Limb (tissue), 2 donors: Measurements from ENCODE around the gene TTLL5.

ENCODE experiments used
- DNase-seq, 2 donors: peaks; one replicate each; pipeline ENCODE4 v3.0.0-alpha.2; 2016; ENCODE audit errors: extremely low spot score in 2 of 2

Gene TTLL5

GRCh38 chr14:75859746-75860145 lies 198.7 kb downstream of the TTLL5 start:
- no peak for DNase-seq

- DNase-seq = no peak
These were observed 199.6 kb downstream of the TTLL5 start for GRCh38 chr14:75860561-75861160.

GRCh38 chr14:75861161-75861621 lies 200.1 kb downstream of the TTLL5 start:
- DNase-seq = no peak

- DNase-seq = no peak
These were observed 202.2 kb downstream of the TTLL5 start for GRCh38 chr14:75863221-75863620.

- no peak for DNase-seq
These were observed 203.3 kb downstream of the TTLL5 start for GRCh38 chr14:75864352-75864751.

- no peak for DNase-seq
These were observed 204.5 kb downstream of the TTLL5 start for GRCh38 chr14:75865531-75865930.

GRCh38 chr14:75866970-75867369 lies 205.9 kb downstream of the TTLL5 start:
- no peak for DNase-seq

- no peak for DNase-seq
These were observed 210.3 kb downstream of the TTLL5 start for GRCh38 chr14:75871181-75871880.

- no peak for DNase-seq
These were observed 214.9 kb downstream of the TTLL5 start for GRCh38 chr14:75875958-75876357.

GRCh38 chr14:75876530-75876929 lies 215.5 kb downstream of the TTLL5 start:
- DNase-seq = no peak

GRCh38 chr14:75877292-75877691 lies 216.2 kb downstream of the TTLL5 start:
- no peak for DNase-seq

- DNase-seq = no peak
These were observed 216.8 kb downstream of the TTLL5 start for GRCh38 chr14:75877884-75878283.

GRCh38 chr14:75879031-75879430 lies 218.0 kb downstream of the TTLL5 start:
- peak in 1 of 2 donors; percentile 67 for DNase-seq

- no peak for DNase-seq
These were observed 219.5 kb downstream of the TTLL5 start for GRCh38 chr14:75880512-75880911.

GRCh38 chr14:75881994-75882393 lies 220.9 kb downstream of the TTLL5 start:
- DNase-seq = no peak

- peak in 1 of 2 donors; percentile 54 for DNase-seq
These were observed 223.2 kb downstream of the TTLL5 start for GRCh38 chr14:75884198-75884611.

- DNase-seq = no peak
These were observed 224.8 kb downstream of the TTLL5 start for GRCh38 chr14:75885829-75886228.

- no peak for DNase-seq
These were observed 225.7 kb downstream of the TTLL5 start for GRCh38 chr14:75886636-75887348.

- no peak for DNase-seq
These were observed 227.9 kb downstream of the TTLL5 start for GRCh38 chr14:75888945-75889344.

- DNase-seq = no peak
These were observed 235.3 kb downstream of the TTLL5 start for GRCh38 chr14:75896341-75896740.

GRCh38 chr14:75904311-75904710 lies 243.3 kb downstream of the TTLL5 start:
- no peak for DNase-seq

- DNase-seq = peak; percentile 43 to 63
These were observed 244.3 kb downstream of the TTLL5 start for GRCh38 chr14:75905147-75905904.
